Measurements from ENCODE around the gene CLCF1. TPM values are rescaled to one million over a fixed set of nuclear protein-coding genes. Genes with fewer than 3 reads are reported as not detected.

Gene CLCF1
- total and polyA plus RNA-seq, 4 donors: 0.50 to 3.3 (median 1.1) TPM

DNA sequence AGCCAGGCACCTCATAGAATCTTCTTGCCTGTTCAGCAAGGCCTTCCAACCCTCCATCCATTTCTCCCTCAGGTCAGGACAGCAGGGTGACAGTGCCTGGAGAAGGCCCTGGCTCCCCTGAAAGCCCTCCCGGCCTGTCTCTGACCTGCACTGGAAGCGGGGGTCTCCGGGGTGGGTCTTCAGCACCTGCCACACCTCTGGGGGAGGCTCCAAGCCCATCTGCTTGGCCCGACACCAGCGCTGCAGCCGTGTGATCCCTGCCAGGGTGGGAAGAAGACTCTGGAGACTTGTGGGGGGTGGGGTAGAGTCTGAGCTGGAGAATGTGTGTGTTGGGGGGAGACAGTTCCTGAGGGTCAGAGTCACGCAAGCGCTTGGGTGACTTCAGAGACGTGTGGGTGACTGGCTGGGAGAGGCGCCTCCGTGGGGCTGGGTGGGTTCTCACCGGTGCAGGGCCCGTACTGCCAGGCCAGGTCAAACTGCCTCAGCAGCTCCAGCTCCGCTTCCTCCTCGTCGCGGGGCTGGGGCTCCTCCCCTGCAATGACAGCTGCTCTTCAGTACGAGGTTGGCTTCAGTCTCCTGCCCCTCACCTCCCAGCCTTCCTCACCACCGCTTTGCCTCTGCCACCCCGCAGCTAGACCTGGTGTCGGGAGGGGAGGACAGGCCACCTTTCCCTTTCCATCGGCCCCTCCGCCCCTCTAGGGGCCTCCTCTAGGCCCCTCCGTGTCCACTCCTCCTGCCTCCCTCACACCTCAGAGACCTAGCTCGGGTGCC lies 20.7 kb downstream of the CLCF1 start:
- WGBS (ENCODE audit: insufficient coverage): 25% methylated on average over 25 of the region's 25 CpGs
- H3K4me3 ChIP-seq (ENCODE audit: low read depth, low read length): peak overlapping the region; percentile 68
- peak overlapping the region; percentile 96 for H3K27ac ChIP-seq (ENCODE audit: low read depth, low read length)
- peaks cover 57% of the 10 kb centered on the region for H3K4me1 ChIP-seq (ENCODE audit: control insufficient read depth, insufficient read depth, low read length)
- no peak for DNase-seq (ENCODE audit: low read depth in 4 of 6, low spot score in 6 of 6)
- no peaks in the 10 kb centered on the region for H3K27me3 ChIP-seq (ENCODE audit: control insufficient read depth, insufficient read depth, low read length)
- no peaks in the 10 kb centered on the region for H3K9me3 ChIP-seq (ENCODE audit: control insufficient read depth, insufficient read depth, low read length)
- peaks cover 9% of the 10 kb centered on the region for H3K36me3 ChIP-seq (ENCODE audit: control insufficient read depth, insufficient read depth, low read length)

- Histone ChIP-seq H3K27ac (ENCODE audit: low read depth, low read length) (no peak overlapping the region), H3K27me3 (ENCODE audit: control insufficient read depth, insufficient read depth, low read length) (no peaks in the 10 kb centered on the region), H3K36me3 (ENCODE audit: control insufficient read depth, insufficient read depth, low read length) (peaks cover 8% of the 10 kb centered on the region), H3K4me3 (ENCODE audit: low read depth, low read length) (no peak overlapping the region), H3K4me1 (ENCODE audit: control insufficient read depth, insufficient read depth, low read length) (peaks cover 46% of the 10 kb centered on the region), H3K9me3 (ENCODE audit: control insufficient read depth, insufficient read depth, low read length) (no peaks in the 10 kb centered on the region)
- WGBS (ENCODE audit: insufficient coverage): 53% methylated on average over 11 of the region's 11 CpGs
- peak in 3 of 6 donors; percentile 45 to 88 (median 83) for DNase-seq (ENCODE audit: low read depth in 4 of 6, low spot score in 6 of 6)
Observed at GRCh38 chr11:67351275-67352005, 22.0 kb downstream of the CLCF1 start.

GRCh38 chr11:67349928-67350465 lies 23.4 kb downstream of the CLCF1 start:
- DNase-seq (ENCODE audit: low read depth in 4 of 6, low spot score in 6 of 6): no peak
- Histone ChIP-seq H3K27me3 (ENCODE audit: control insufficient read depth, insufficient read depth, low read length) (no peaks in the 10 kb centered on the region), H3K27ac (ENCODE audit: low read depth, low read length) (no peak overlapping the region), H3K9me3 (ENCODE audit: control insufficient read depth, insufficient read depth, low read length) (no peaks in the 10 kb centered on the region), H3K4me1 (ENCODE audit: control insufficient read depth, insufficient read depth, low read length) (peaks cover 32% of the 10 kb centered on the region), H3K36me3 (ENCODE audit: control insufficient read depth, insufficient read depth, low read length) (peaks cover 5% of the 10 kb centered on the region), H3K4me3 (ENCODE audit: low read depth, low read length) (no peak overlapping the region)
- no CpG with 5 or more reads among the region's 4 CpGs for WGBS (ENCODE audit: insufficient coverage)

DNA sequence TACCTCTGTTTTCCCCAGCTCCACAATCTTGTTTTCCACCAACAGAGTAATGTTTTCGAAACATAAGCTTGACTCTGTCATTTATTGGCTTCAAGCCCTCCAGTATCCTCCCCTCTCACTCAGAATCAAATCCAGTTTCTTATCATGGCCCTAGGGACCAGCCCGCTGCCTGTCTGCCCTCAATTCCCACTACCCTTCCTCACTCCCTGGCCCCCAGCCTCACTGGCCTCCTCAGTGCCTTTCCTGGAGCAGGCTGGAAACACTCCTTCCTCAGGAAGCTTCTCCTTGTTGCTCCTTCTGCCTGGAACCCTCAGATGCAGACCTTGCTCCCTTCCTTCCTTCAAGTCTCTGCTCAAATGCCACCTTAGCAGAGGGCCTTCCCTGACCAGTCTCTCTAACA lies 23.9 kb downstream of the CLCF1 start:
- Histone ChIP-seq H3K4me1 (ENCODE audit: control insufficient read depth, insufficient read depth, low read length) (peaks cover 27% of the 10 kb centered on the region), H3K9me3 (ENCODE audit: control insufficient read depth, insufficient read depth, low read length) (no peaks in the 10 kb centered on the region), H3K36me3 (ENCODE audit: control insufficient read depth, insufficient read depth, low read length) (peaks cover 5% of the 10 kb centered on the region), H3K4me3 (ENCODE audit: low read depth, low read length) (no peak overlapping the region), H3K27me3 (ENCODE audit: control insufficient read depth, insufficient read depth, low read length) (no peaks in the 10 kb centered on the region), H3K27ac (ENCODE audit: low read depth, low read length) (no peak overlapping the region)
- DNase-seq (ENCODE audit: low read depth in 4 of 6, low spot score in 6 of 6): no peak
- WGBS (ENCODE audit: insufficient coverage): 93% methylated on average over 2 of the region's 2 CpGs

- Histone ChIP-seq H3K27me3 (ENCODE audit: control insufficient read depth, insufficient read depth, low read length) (no peaks in the 10 kb centered on the region), H3K27ac (ENCODE audit: low read depth, low read length) (no peak overlapping the region), H3K4me3 (ENCODE audit: low read depth, low read length) (no peak overlapping the region), H3K4me1 (ENCODE audit: control insufficient read depth, insufficient read depth, low read length) (peaks cover 25% of the 10 kb centered on the region), H3K36me3 (ENCODE audit: control insufficient read depth, insufficient read depth, low read length) (peaks cover 5% of the 10 kb centered on the region), H3K9me3 (ENCODE audit: control insufficient read depth, insufficient read depth, low read length) (no peaks in the 10 kb centered on the region)
- 67% methylated on average over 5 of the region's 5 CpGs for WGBS (ENCODE audit: insufficient coverage)
- no peak for DNase-seq (ENCODE audit: low read depth in 4 of 6, low spot score in 6 of 6)
Observed at GRCh38 chr11:67349036-67349435, 24.4 kb downstream of the CLCF1 start.

- WGBS (ENCODE audit: insufficient coverage): 89% methylated on average over 7 of the region's 11 CpGs
- Histone ChIP-seq H3K27ac (ENCODE audit: low read depth, low read length) (no peak overlapping the region), H3K36me3 (ENCODE audit: control insufficient read depth, insufficient read depth, low read length) (peaks cover 5% of the 10 kb centered on the region), H3K9me3 (ENCODE audit: control insufficient read depth, insufficient read depth, low read length) (no peaks in the 10 kb centered on the region), H3K4me3 (ENCODE audit: low read depth, low read length) (no peak overlapping the region), H3K27me3 (ENCODE audit: control insufficient read depth, insufficient read depth, low read length) (no peaks in the 10 kb centered on the region), H3K4me1 (ENCODE audit: control insufficient read depth, insufficient read depth, low read length) (peaks cover 19% of the 10 kb centered on the region)
- DNase-seq (ENCODE audit: low read depth in 4 of 6, low spot score in 6 of 6): no peak
Observed at GRCh38 chr11:67347964-67348749, 25.2 kb downstream of the CLCF1 start.

DNA sequence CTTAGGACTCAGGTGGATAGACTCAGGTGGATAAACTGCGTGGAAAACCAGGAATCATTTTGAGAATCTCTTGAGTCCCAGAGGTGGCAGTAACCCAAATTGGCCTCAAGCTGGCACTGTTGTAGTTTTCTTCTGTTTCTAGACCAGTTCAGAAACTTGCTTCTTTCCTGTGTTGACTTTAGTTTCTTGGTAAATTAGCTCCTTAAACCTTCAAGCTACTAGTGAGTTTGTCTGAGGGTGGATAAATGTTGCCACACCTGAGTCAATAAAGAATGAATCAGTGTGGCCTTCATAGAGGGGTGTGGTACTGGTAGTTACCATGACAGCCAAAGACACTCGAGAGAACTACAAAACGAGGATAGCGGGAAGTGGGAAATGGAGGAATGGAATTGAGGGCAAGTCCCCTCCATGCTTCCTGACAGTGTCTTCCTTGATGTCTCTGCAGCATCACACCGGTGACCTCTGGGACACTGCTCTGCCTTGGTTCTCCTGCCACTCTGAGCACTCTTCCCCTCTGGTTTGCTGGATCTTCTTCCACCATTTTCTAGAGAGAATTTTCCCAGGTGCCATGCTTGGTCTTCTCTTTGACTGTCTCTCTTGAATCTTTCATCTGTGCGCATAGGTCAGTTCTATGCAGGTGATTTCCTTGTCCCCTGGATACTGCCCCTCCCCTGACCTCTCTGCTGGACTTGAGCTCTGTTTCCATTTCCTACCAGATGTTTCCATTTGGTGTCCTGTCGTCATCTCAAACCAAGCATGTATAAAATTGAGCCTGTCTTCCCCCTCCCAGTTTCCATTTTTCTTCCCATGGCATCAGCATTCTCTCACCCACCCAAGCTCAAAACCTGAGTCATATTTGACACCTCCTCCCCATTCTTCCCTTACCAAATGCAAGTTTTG lies 27.2 kb downstream of the CLCF1 start:
- Histone ChIP-seq H3K9me3 (ENCODE audit: control insufficient read depth, insufficient read depth, low read length) (no peaks in the 10 kb centered on the region), H3K27ac (ENCODE audit: low read depth, low read length) (no peak overlapping the region), H3K27me3 (ENCODE audit: control insufficient read depth, insufficient read depth, low read length) (no peaks in the 10 kb centered on the region), H3K4me1 (ENCODE audit: control insufficient read depth, insufficient read depth, low read length) (peaks cover 3% of the 10 kb centered on the region), H3K4me3 (ENCODE audit: low read depth, low read length) (no peak overlapping the region), H3K36me3 (ENCODE audit: control insufficient read depth, insufficient read depth, low read length) (peaks cover 5% of the 10 kb centered on the region)
- peak in 1 of 6 donors; percentile 54 for DNase-seq (ENCODE audit: low read depth in 4 of 6, low spot score in 6 of 6)
- 71% methylated on average over 7 of the region's 7 CpGs for WGBS (ENCODE audit: insufficient coverage)

- Histone ChIP-seq H3K9me3 (ENCODE audit: control insufficient read depth, insufficient read depth, low read length) (no peaks in the 10 kb centered on the region), H3K36me3 (ENCODE audit: control insufficient read depth, insufficient read depth, low read length) (peaks cover 5% of the 10 kb centered on the region), H3K27ac (ENCODE audit: low read depth, low read length) (no peak overlapping the region), H3K4me3 (ENCODE audit: low read depth, low read length) (no peak overlapping the region), H3K4me1 (ENCODE audit: control insufficient read depth, insufficient read depth, low read length) (no peaks in the 10 kb centered on the region), H3K27me3 (ENCODE audit: control insufficient read depth, insufficient read depth, low read length) (no peaks in the 10 kb centered on the region)
- 70% methylated on average over 6 of the region's 8 CpGs for WGBS (ENCODE audit: insufficient coverage)
- no peak for DNase-seq (ENCODE audit: low read depth in 4 of 6, low spot score in 6 of 6)
Observed at GRCh38 chr11:67345247-67345919, 28.0 kb downstream of the CLCF1 start.

Measured in spinal cord (tissue), 10 donors.